Astrocyte of the hippocampus (primary cell): ENCODE results near the gene RGL1.

ENCODE experiments used
- DNase-seq: peaks from one replicate; pipeline ENCODE4 v3.0.0; 2011; ENCODE audit warnings: low read depth, low spot score

Gene RGL1

DNA sequence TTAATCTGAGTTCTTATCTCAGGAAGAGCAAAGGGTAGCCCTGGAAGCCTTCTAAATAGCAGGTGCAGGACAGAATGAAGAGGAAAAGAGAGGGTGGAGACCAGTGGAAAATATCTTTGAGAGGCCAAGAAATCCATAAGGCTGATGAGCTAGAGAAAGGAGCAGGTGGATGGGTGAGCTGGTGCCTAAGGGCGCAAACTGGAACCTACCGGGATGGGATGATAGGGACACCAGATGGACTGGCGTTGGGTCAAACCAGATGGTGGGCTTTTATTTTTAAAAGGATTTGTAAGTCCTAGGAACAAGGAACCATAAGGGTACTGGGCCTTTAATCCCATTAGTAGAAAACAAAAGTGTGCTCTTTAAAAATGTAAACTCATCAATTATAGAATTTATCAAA is 59.7 kb downstream of the RGL1 start:
- DNase-seq, result no peak

DNA sequence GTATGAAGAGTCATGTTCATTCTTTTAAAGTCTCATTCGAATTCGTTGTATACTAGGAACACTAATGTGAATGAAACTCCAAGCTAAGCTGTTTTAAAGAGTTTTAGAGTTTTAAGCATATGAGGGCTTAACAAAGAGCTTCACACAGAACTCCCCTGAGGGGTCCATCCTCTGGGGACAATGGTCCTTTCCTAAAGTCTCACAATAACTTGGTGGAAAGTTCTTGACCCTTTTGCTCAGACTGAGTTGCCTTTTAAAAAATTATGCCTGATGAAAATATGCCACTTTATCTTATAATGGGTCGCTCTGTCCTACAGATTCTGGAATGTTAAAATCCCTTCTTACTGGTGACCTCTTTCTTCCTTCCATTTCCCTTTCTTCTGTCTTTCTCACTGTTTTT is 64.3 kb downstream of the RGL1 start:
- DNase-seq, result no peak

DNA sequence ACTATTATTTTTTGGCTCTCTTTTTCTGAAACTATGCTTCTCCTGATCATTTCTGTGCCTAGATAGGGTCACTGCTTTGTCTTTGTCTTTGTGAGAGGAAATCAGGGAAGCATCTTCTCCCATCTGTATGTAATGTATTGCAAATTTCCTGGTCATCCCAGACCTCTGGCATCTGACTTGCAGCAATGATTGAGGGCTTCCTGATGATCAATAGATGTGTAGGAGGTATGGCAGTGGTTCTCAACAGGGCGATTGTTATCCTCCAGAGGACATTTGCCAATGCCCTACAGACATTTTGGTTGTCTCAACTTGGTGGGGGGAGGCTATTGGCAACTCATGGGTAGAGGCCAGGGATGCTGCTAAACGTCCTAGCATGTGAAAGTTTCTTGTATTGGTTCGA is 64.7 kb downstream of the RGL1 start:
- DNase-seq, result no peak

DNA sequence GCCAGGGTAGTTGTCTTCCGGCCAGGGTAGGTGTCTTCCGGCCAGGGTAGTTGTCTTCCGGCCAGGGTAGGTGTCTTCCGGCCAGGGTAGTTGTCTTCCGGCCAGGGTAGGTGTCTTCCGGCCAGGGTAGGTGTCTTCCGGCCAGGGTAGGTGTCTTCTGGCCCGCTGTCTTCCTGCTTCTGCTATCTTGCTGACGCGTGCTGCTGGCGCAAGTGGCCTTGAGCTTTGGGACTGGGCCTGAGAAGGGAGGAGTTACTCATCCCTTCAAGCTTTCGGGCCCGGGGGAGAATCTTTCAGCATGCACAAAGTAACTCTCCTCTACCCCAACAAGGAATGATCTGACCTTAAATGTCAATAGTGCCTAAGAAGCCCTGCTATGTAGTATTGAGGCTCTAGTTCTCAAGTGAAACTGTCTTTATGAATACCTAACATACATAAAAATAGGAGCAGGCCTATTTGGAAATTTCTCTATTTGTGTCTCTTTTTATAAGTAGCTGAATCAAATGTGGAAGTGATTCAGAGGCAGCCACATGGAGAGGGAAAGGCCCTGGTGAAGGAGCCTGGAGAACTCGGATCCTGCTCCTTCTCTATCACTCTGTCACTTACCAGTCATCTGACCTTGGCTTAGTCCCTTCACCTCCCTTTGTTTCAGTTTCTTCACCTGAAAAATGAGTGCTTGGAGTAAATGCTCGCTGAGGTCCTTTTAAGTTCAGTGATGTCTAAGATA is 65.6 kb downstream of the RGL1 start:
- peak; percentile 26 for DNase-seq

DNA sequence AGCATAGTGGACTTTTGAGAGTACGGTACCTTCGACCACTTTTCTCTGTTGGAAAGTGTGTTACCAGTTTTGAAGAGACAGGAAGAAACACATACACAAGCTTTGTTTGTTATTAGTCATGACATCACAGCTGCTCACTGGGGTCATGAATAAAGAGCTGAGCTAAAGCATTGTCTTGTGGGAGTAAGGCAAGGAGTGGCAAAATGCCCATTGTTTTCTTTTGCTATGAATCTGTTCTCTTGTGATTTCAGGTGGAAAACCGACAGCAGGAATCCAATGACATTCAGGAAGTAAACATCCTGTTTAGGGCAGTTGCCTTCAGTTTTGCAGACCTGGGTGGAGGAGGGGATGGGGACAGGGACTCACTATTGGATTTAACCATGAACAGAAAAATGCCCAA is 66.2 kb downstream of the RGL1 start:
- peak; percentile 76 for DNase-seq

DNA sequence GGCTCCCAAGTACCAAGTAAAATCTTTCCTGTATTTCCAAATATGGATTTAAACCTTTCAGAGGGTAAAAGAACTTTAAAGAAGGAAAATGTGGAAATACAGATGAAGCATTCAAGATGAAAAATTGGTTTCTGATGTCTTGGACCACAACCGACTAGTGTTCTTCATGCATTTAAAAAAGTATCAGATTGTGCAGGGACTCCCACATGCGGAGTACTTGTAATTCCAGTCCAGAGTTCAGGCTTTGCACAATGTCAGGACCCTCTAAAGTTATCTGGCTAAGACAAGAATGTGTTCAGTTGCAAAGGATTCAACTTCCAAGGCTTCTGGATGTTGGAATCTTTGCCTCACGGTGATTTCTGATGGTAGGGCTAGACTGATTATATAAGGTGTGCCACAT is 66.7 kb downstream of the RGL1 start:
- DNase-seq, result no peak

DNA sequence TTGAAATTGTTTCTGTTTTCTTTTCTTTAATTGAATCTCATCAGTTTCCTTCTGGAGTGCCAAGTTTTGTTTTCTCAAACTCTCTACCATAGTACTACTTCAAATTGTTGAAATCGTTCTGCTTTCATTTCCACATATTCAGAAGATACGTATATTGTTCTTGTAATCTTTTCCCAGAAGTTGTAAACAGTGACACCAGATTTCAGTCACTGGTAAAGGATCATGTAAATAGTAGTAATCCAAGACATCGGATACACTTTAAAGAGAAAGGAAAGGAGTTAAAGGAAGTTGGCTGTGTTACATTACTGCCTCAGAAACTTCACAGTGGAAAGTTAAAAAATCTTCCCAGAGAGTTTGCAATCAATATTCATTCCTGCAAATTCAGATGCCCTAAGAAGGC is 67.5 kb downstream of the RGL1 start:
- DNase-seq, result no peak

DNA sequence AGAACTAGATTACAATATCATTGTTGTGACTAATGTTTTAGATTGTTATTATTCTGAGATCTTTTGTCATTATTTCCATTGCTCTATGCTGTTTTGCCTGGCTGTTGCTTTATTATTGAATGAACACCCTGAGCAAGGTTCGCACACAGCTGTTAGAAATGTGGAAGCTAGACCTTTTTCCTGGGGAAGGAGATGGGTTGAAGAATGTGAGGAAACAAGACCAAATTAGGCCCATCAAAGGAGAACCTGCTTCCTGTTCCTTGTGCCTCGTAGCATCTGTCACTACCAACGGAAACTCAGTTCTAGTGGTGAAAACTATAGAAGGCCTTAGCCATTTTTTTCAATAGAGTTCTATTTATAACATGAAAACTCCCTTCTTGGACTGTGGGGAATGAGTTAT is 68.7 kb downstream of the RGL1 start:
- no peak for DNase-seq

DNA sequence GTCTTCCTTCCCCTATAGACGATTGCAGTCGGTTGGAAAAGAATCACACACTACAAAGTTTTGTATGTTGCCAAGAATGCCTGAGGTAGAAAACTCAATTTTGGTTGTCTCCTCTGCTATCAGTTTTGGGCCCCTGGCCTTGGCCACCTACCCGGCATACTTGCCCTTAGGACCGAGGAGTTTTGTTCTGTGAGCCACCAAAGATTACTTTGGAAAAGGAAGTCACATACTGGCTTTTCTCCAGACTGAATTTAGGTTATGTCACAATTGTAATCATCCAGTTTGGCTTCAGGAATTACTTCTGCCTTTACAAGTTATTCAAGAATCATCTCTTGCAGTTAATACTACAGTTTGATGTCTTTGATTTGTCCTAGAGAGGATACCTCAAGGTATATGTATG is 71.4 kb downstream of the RGL1 start:
- DNase-seq, result no peak

DNA sequence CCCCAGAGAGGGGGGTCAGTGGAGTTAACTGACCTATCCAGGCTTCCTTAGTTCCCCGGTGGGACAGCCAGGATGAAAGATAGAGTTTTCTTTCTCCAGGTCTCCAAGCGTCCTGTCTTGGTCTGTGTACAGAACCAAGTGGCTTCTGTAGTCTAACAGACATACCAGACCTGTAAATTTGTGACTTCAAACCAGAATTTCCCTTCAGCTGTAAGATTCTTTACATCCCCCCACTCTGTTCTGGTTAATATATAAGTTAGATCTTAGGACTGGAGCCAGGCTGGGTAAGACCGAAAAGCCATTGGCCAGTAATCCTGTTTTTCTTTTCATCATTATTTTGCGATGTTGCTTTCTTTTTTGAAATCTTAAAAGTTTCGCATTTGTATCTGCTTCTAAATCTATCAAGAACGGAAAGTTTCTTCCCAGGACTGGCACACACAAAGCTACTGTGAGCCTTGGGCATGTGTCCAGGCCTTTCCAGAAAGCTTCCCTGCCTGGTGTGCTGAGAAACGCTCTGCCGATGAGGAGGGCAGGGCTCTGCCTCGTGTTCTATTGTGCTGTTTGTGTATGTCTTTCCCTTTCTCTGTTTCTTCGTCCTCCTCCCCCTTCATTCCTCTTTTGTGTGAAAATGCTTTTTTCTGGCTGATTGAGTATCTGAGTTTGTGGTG is 72.3 kb downstream of the RGL1 start:
- peak; percentile 89 for DNase-seq

DNA sequence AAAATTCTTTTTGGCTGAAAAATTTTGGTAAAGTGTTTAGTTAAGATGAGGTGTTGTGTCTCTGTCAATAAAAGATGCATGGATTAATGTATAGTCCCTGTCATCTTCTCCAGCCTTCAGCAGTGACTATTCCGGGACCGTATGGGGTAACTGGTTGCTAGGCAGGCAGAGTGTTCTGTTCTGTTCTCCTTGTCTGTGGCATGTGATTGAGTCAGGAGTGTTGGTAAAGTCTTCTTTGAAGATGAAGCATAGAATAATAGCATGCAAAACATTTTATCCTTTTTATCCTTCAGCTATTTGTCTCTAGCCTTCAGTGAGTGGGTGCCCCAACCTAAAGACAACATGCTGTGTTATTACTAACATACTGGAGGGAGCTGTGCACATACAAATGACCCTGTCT is 74.6 kb downstream of the RGL1 start:
- no peak for DNase-seq

DNA sequence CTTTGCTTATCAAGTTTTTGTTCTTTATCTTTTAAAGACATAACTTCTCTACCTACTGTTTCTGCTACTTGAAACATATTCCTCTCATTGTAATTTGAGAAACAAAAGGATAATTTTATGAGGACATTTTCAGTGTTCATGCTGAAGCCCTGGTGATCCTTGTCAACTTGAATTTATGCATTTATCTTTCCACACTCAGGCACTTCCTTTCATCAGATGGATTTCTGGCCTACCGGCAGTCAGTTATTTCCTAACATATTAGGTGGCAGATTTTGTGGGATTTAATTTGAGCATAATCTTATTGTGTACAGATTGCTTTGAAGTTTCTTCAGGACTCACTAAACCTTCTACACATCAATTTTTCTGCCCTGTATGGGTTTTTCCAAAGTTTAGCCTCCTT is 75.0 kb downstream of the RGL1 start:
- no peak for DNase-seq

DNA sequence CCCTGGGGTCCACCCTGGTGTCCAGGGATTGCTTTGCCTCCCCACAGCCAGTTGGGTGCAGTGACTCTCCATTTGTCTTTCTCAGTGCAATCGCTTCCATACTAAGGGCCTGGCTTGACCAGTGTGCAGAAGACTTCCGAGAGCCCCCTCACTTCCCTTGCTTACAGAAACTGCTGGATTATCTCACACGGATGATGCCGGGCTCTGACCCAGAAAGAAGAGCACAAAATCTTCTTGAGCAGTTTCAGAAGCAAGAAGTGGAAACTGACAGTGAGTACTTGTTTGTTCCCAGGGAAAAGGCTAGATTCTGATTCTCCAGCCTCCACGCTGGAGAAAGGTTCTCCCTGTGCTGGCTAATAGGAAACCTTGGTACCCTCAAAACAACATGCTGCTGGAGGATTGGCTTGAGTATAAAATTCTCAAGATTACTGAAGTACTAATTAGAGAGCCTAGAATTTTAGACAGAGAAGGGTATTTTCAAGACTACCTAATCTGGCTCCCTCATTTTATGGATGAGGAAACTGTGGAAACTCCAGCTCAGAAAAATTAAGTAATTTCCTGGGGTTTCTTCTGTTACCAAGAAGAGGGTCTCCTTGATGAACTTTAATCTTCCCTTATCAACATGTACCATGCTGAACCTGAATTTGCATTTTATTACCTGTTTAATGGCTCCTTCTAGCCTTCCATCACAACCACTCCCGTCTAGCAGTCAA is 75.8 kb downstream of the RGL1 start:
- DNase-seq, result no peak

DNA sequence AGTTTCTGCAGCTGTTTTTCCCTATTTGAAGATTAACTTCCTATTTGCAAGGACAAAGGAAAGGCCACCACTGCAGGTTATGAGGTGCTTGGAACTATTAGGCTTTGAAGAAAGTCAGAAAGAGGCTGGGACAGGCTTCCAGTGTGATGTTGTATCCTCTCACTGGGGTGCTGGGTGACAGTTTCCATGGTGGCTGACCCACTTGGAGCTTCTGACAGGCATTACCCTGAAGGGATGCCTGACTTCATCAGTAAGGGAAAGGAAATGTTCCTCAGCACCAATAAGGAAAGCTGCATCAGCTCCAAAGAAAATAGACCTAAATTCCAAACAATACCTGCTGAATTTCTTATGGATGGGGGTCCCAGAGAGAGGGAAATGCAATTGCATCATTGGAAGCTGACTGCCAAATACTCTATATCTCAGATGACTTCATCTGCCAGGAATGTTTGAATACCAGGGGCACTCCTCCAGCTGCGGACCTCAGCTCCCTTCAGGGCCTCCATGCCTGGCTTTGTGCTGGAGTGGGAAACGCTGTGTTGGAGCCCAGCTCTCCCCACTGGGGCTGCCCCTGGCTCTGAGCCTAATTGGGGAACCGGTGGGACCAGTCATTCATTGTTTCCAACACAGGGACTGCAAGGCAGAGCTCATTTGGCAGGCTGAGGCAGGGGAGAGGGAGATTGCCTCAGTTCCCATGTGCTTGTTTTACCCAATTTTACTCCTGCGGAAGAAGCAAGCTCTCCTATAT is 76.6 kb downstream of the RGL1 start:
- peak; percentile 97 for DNase-seq

DNA sequence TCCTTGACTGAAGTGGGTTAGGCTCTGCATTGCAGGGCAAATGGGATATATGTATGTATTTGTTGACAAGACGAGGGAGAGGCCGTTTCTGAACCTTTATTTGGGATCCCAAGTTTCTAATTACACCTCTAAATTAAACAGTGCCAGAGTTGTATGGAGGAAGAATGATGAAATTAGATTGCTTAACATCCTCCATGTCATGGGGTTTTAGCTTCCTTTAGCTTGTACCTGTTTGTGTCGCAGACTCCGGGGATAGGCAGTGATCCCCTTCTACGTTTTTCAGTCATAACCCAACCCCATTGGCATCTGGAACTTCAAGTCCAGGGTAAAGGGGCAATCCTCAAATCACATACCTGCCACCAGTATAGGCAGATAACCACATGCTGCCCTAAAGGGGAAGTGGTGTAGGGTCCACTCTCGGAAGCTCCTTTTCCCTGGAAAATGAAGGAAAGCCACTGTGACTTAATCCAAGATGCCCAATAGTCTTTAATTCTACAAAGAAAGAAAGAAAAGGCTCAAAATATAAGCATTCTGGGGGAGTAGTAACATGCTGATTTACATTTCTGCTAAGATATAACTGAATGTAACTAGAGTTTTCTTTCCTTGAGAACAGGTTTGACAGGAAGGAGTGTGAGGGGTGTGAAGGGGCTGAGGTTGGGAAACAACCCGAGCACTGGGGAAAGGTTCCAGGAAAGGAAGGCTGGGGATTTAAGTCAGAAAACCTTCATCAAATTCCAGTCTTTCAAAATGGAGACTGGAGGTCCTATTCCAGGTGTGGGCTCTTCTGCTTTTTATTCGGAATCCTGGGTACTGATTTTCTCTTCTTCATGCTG is 77.6 kb downstream of the RGL1 start:
- DNase-seq, result no peak

DNA sequence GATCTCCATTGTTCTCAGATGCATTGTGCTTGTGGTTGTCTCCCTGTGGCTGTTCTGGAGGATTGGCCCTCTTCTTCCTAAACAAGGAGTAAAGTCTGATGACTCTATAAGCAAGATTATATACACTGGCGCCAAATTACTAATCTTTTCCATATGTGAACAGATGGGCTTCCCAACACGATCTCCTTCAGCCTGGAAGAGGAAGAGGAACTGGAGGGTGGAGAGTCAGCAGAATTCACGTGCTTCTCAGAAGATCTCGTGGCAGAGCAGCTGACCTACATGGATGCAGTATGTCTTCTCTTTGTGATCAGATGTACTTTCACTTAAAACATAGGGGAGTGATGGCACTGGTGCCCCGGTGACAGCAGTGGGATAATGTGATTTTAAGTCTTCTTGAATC is 78.7 kb downstream of the RGL1 start:
- no peak for DNase-seq

DNA sequence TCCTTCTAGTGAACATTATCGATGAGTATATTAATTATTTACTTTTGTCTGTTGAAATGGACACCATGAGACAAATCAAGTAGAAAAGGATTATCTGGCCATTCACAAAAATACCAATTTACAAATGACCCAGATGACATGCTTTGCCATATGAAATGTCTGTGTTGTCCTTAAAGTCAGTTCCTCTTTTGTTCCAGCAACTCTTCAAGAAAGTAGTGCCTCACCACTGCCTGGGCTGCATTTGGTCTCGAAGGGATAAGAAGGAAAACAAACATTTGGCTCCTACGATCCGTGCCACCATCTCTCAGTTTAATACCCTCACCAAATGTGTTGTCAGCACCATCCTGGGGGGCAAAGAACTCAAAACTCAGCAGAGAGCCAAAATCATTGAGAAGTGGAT is 79.6 kb downstream of the RGL1 start:
- DNase-seq, result no peak

DNA sequence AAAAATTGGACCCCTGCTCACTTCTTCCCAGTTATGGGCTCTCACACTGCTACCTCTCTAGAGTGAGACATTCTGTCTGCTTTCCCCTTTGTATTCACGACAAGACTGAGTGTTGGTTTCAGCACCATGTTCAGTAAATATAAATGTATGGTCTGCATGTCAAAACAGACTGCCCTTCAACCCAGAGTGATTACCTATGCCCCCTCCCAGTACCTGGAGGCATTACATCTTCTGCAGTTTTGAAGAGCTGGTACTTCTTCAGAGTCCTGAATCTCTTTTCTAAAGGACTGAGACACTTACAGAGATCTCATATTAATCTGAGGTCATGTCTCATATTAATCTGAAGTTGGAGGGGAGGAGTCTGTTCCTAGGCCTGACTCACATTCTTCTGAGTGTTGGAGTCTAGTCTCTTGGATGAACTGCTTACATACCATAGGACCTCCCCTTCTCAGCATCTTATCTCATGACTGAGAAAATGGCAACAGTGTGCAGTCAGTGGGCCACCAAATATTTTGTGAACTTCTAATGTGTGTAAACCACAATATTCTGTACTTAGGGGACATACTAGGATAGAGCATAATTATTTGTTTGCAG is 80.3 kb downstream of the RGL1 start:
- DNase-seq, result no peak

DNA sequence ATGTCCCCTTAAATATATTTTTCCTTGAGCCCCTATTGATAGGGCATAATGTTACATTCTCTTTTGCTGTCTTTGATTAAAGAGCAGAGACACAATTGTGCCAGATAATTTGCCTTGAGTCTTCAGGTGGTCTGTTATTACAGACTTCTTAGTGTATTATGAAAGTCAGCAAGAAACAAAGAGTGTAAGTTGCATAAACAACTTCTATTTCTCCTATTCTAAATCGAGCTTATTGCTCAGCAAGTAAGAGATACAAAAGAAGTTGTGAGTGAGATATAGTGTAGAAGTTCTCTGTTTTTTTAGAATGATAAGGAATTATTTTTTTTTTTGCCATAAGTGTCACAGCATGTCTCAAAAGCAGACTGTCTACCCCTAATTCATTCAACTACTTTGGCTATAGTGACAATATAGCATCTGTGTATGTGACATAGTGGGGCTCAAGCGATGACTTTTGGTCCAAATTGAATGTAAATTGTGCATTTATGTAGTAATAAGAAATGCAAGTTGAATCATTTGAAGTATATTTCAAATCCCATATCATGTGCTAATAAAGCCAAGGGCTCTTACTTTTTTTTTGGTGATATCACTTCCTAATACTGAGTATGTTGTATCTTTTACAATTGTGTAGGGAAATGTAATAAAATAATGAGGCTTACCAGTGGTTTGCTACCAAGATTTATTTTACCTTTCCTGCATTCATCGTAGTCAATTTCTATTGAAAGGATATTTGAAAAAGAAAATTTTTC is 81.3 kb downstream of the RGL1 start:
- no peak for DNase-seq

DNA sequence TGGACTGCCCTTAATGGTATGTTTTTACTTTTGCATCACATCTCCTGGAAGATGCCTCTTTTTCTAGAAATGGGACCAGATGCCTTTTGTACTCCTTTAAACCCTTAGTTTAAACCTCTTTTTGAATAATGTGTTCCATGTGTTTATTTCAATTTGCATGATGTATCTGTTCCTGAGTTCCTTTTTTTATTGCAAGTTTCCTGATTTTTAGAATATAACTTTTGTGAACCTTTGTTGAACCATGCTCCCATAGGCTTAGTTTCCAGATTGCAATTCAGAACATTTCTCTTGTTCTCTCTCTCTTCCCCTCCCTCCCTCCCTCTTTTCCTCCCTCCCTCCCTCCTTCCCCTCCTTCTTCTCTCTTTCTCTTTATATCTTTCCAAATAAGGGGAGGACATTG is 81.9 kb downstream of the RGL1 start:
- DNase-seq, result no peak
